DOHH2 (cell line): Measurements from ENCODE around the gene TNFRSF4.

Experiments
- CTCF ChIP-seq: fragments of 200-600 bp; sonication (generic); IDR thresholded peaks from one replicate; pipeline ENCODE4 v1.5.1; 2014; ENCODE audit warnings: antibody characterized with exemption, mild to moderate bottlenecking, low read depth, low read length; ENCODE audit not compliant: poor library complexity, severe bottlenecking
- EZH2phosphoT487 ChIP-seq: fragments of 200-600 bp; sonication (generic); IDR thresholded peaks from 2 replicates; pipeline ENCODE4 v1.6.1; 2017; ENCODE audit warnings: borderline replicate concordance, mild to moderate bottlenecking, antibody characterized with exemption, low read length, moderate library complexity, mixed read lengths

DNA sequence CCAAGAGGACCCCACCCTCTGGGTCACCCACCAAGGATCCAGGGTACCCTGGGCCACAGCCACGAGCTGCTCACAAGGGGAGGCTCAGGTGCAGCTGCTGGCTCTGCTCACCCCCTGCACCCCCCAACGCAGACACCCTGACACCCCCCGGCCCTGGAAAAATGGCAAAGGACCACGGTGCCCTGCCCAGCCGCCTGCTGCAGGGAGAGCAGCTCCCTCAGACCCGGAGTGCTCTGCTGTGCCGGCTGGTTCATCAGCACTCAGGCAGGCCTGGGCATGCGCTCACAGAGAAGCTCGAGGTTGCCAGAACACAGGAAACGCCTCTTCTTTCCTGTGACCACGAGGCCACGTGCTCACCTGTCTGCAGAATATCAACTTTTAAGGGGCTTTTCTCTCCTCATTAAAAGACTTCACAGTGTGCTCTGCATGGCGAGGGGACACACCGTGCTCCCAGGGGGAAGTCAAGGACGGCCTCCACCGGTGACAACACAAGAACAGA is 36.9 kb upstream of the TNFRSF4 start:
- no peak for TF ChIP-seq CTCF
- no peak for TF ChIP-seq EZH2phosphoT487
